Smooth muscle cell (in vitro differentiated cells): ENCODE measurements around the gene GALNTL6. TPM values are rescaled to one million over a fixed set of nuclear protein-coding genes. Genes with fewer than 3 reads are reported as not detected.

Experiments used
- DNase-seq: peaks from one replicate; lab custom pipeline; 2025; ENCODE audit not compliant: unreplicated experiment; lab: John Stamatoyannopoulos, UW
- H2AFZ ChIP-seq: fragments of 200-600 bp; sonication (generic); 2 replicates; pipeline ENCODE4 v1.6.0; 2016; ENCODE audit warnings: antibody characterized with exemption, low read depth, mild to moderate bottlenecking
- H3F3A ChIP-seq: fragments of 200-600 bp; sonication (generic); 2 replicates; pipeline ENCODE4 v1.6.0; 2017; ENCODE audit warnings: antibody characterized with exemption, low read depth
- H3K27ac ChIP-seq: fragments of 200-600 bp; sonication (generic); 2 replicates; pipeline ENCODE4 v1.5.1; 2016; ENCODE audit warnings: low read depth, mild to moderate bottlenecking
- H3K27me3 ChIP-seq: fragments of 200-600 bp; sonication (generic); 2 replicates; pipeline ENCODE4 v1.6.1; 2016; ENCODE audit warnings: low read depth, mild to moderate bottlenecking
- H3K36me3 ChIP-seq: fragments of 200-600 bp; sonication (generic); 2 replicates; pipeline ENCODE4 v1.5.1; 2016; ENCODE audit warnings: low read depth
- H3K4me1 ChIP-seq: fragments of 200-600 bp; sonication (generic); 2 replicates; pipeline ENCODE4 v1.5.1; 2016; ENCODE audit warnings: low read depth
- H3K4me2 ChIP-seq: fragments of 200-600 bp; sonication (generic); 2 replicates; pipeline ENCODE4 v1.6.0; 2016; ENCODE audit warnings: mild to moderate bottlenecking
- H3K4me3 ChIP-seq: fragments of 200-600 bp; sonication (generic); 2 replicates; pipeline ENCODE4 v1.5.1; 2016; ENCODE audit warnings: mild to moderate bottlenecking
- H3K79me2 ChIP-seq: fragments of 200-600 bp; sonication (generic); 2 replicates; pipeline ENCODE4 v1.6.0; 2016; ENCODE audit warnings: low read depth, mild to moderate bottlenecking
- H3K9ac ChIP-seq: fragments of 200-600 bp; sonication (generic); 2 replicates; pipeline ENCODE4 v1.6.0; 2016; ENCODE audit warnings: low read depth
- H3K9me3 ChIP-seq: fragments of 200-600 bp; sonication (generic); replicated peaks from 2 replicates; pipeline ENCODE4 v1.5.1; 2016; ENCODE audit warnings: low read depth
- H4K20me1 ChIP-seq: fragments of 200-600 bp; sonication (generic); 2 replicates; pipeline ENCODE4 v1.6.0; 2016; ENCODE audit warnings: low read depth
- WGBS: methylation state at CpG from one replicate; pipeline ENCODE4 v1.1.7; 2016; ENCODE audit warnings: low lambda C conversion rate; 5-methylcytosine and 5-hydroxymethylcytosine counted together
- polyA plus RNA-seq: library from polyadenylated mRNA; unstranded; fragments of >200 nt; fragmentation: Nextera tagmentation; extraction: Ambion mirVana; gene quantifications from 2 replicates; pipeline ENCODE4 v1.2.1, GENCODE V29; 2016
- total RNA-seq: library from RNA; depleted of rRNA; stranded (reverse); fragments of >200 nt; gene quantifications from 2 replicates; pipeline ENCODE4 v1.2.3, GENCODE V29; 2014
- TF ChIP-seq, protein P1 (sequence below): fragments of 200-600 bp; sonication (generic); IDR thresholded peaks from 2 replicates; pipeline ENCODE4 v1.5.1; 2017; ENCODE audit warnings: borderline replicate concordance, mild to moderate bottlenecking, antibody characterized with exemption; ENCODE audit not compliant: insufficient read depth, poor library complexity, severe bottlenecking

Gene GALNTL6
- total and polyA plus RNA-seq, 2 experiments from 2014 or later, result 0.18 to 1.3 TPM

DNA sequence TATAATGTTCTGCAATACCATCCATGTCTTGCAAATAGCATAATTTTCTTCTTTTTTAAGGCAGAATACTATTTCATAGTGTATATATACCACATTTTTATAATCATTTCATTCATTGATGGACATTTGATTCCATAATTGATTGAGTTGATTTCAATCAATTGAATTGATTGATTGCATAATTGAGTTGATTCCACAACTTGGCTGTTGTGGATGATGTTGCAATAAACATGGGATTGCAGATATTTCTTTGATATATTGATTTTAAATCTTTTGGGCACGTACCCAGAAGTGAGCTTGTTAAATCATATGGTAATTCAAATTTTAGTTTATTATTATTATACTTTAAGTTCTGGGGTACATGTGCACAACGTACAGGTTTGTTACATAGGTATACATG is 232.8 kb downstream of the GALNTL6 start:
- Histone ChIP-seq H3K79me2 (no peaks in the 10 kb centered on the region), H3K4me1 (no peaks in the 10 kb centered on the region), H3K4me3 (no peak overlapping the region), H3K9ac (no peak overlapping the region), H3K27me3 (no peaks in the 10 kb centered on the region), H3K36me3 (no peaks in the 10 kb centered on the region), H4K20me1 (no peaks in the 10 kb centered on the region), H2AFZ (no peak overlapping the region), H3K27ac (no peak overlapping the region), H3F3A (no peaks in the 10 kb centered on the region), H3K9me3 (no peaks in the 10 kb centered on the region), H3K4me2 (no peak overlapping the region)
- no peak for DNase-seq
- 93% methylated on average over 2 of the region's 2 CpGs for WGBS
- TF ChIP-seq, protein P1, sequence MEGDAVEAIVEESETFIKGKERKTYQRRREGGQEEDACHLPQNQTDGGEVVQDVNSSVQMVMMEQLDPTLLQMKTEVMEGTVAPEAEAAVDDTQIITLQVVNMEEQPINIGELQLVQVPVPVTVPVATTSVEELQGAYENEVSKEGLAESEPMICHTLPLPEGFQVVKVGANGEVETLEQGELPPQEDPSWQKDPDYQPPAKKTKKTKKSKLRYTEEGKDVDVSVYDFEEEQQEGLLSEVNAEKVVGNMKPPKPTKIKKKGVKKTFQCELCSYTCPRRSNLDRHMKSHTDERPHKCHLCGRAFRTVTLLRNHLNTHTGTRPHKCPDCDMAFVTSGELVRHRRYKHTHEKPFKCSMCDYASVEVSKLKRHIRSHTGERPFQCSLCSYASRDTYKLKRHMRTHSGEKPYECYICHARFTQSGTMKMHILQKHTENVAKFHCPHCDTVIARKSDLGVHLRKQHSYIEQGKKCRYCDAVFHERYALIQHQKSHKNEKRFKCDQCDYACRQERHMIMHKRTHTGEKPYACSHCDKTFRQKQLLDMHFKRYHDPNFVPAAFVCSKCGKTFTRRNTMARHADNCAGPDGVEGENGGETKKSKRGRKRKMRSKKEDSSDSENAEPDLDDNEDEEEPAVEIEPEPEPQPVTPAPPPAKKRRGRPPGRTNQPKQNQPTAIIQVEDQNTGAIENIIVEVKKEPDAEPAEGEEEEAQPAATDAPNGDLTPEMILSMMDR, result no peak

DNA sequence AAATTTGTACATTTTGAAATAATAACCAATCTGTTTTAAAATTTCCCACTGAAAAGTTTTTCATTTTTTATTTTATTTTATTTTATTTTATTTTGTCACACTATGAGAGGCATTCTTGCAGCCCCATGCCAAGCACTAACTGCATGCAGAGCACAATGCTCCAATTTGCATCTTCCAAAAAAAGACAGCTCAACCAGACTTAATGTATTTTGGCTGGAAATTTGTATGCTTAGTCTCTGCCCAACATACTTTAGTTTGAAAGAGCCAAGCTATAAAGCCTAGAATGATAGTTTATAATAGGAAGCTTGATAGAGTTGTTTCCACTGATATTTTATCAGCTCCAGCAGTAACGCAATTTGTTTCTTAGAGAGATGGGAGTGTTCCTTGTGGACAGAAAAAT is 235.5 kb downstream of the GALNTL6 start:
- Histone ChIP-seq H3K27ac (no peak overlapping the region), H3K9me3 (no peaks in the 10 kb centered on the region), H4K20me1 (no peaks in the 10 kb centered on the region), H3K9ac (no peak overlapping the region), H3F3A (no peaks in the 10 kb centered on the region), H3K79me2 (no peaks in the 10 kb centered on the region), H3K4me3 (no peak overlapping the region), H2AFZ (no peak overlapping the region), H3K4me2 (no peak overlapping the region), H3K27me3 (no peaks in the 10 kb centered on the region), H3K36me3 (no peaks in the 10 kb centered on the region), H3K4me1 (no peaks in the 10 kb centered on the region)
- 86% methylated on average over 1 of the region's 1 CpG for WGBS
- no peak for DNase-seq
- TF ChIP-seq, protein P1, result no peak

DNA sequence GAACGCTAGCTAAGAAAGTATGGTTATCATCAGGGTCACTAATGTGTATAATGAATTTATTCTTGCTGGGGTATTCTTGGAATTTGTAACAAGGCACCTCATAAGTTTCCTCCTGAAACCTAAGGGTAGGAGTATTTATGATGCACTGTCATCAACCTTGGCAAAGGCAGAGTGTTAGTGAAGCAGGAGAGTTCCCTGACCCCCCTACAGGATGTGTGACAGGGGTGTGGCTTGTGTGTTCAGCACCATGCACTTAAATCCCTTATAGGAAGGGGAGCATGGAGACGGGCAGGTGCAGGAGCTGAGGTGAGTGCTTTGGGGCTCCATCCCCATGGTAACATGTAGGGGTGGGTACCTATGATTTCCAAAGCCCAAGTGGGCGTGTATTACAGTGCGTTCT is 237.7 kb downstream of the GALNTL6 start:
- Histone ChIP-seq H3K4me2 (no peak overlapping the region), H3K27ac (no peak overlapping the region), H3K27me3 (no peaks in the 10 kb centered on the region), H3K9ac (no peak overlapping the region), H3K4me3 (no peak overlapping the region), H3F3A (no peaks in the 10 kb centered on the region), H3K9me3 (no peaks in the 10 kb centered on the region), H3K79me2 (no peaks in the 10 kb centered on the region), H3K36me3 (no peaks in the 10 kb centered on the region), H2AFZ (no peak overlapping the region), H4K20me1 (no peaks in the 10 kb centered on the region), H3K4me1 (no peaks in the 10 kb centered on the region)
- WGBS, result 84% methylated on average over 4 of the region's 4 CpGs
- TF ChIP-seq, protein P1, result no peak
- no peak for DNase-seq

DNA sequence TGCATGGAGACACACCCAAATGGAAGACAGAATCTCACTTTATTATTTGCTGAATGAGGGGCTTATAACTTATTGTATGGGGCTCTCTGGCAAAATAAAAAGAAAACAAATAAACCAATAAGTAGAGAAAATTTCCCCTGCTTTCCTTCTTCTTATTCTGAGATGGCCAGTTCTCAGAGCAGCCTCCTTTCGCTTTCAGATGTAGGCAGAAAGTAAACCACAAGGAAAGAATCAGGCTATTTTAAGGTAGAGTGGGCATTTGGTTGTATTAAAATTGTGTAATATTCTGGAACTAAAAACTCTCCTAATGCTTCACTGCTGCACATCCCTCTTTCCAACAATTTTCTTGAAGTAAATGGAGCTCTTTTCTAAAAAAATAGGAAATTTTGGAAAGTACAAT is 241.8 kb downstream of the GALNTL6 start:
- H3K4me1 ChIP-seq, result no peaks in the 10 kb centered on the region
- DNase-seq, result no peak
- no peaks in the 10 kb centered on the region for H3K27me3 ChIP-seq
- no peaks in the 10 kb centered on the region for H3K36me3 ChIP-seq
- TF ChIP-seq, protein P1, result no peak
- H3K27ac ChIP-seq, result no peak overlapping the region
- H3K79me2 ChIP-seq, result no peaks in the 10 kb centered on the region
- H3K4me2 ChIP-seq, result no peak overlapping the region
- no peaks in the 10 kb centered on the region for H4K20me1 ChIP-seq
- no peaks in the 10 kb centered on the region for H3F3A ChIP-seq
- H3K9ac ChIP-seq, result no peak overlapping the region
- 100% methylated on average over 1 of the region's 1 CpG for WGBS
- no peak overlapping the region for H3K4me3 ChIP-seq
- H3K9me3 ChIP-seq, result no peaks in the 10 kb centered on the region
- H2AFZ ChIP-seq, result no peak overlapping the region
